Stimulated activated naive CD8-positive, alpha-beta T cell treated with anti-CD3 and anti-CD28 coated beads, Interleukin-15, Interleukin-2, amounts not matched to agents 100 ng/mL and 50 ng/mL, for 24 hours (primary cell): ENCODE results near the gene PRG3.

Experiments used
- H3K27ac Mint-ChIP-seq: one replicate; pipeline ENCODE4 v1.8.0; 2021; ENCODE audit warnings: mild to moderate bottlenecking, mixed read lengths
- H3K27me3 Mint-ChIP-seq: one replicate; pipeline ENCODE4 v1.8.0; 2021; ENCODE audit warnings: mixed read lengths
- H3K36me3 Mint-ChIP-seq: one replicate; pipeline ENCODE4 v1.8.0; 2021; ENCODE audit warnings: low read depth, mixed read lengths
- H3K4me1 Mint-ChIP-seq: one replicate; pipeline ENCODE4 v1.8.0; 2021; ENCODE audit warnings: low read depth, mixed read lengths
- H3K4me3 Mint-ChIP-seq: one replicate; pipeline ENCODE4 v1.8.0; 2021; ENCODE audit warnings: mild to moderate bottlenecking, mixed read lengths
- H3K9me3 Mint-ChIP-seq: one replicate; pipeline ENCODE4 v1.8.0; 2021; ENCODE audit warnings: mixed read lengths

The PRG3 gene

GRCh38 chr11:57386178-57386940, 5.4 kb upstream of the PRG3 start:
- Mint-ChIP-seq H3K4me1 (no peaks in the 10 kb centered on the region), H3K9me3 (no peaks in the 10 kb centered on the region), H3K36me3 (no peaks in the 10 kb centered on the region), H3K27ac (no peak overlapping the region), H3K4me3 (no peak overlapping the region), H3K27me3 (peaks cover 4% of the 10 kb centered on the region)

- Mint-ChIP-seq H3K9me3 (no peaks in the 10 kb centered on the region), H3K4me3 (no peak overlapping the region), H3K27ac (no peak overlapping the region), H3K27me3 (peaks cover 16% of the 10 kb centered on the region), H3K4me1 (no peaks in the 10 kb centered on the region), H3K36me3 (no peaks in the 10 kb centered on the region)
Observed at GRCh38 chr11:57379732-57380131, 1.2 kb downstream of the PRG3 start.

- H3K9me3 Mint-ChIP-seq, result no peaks in the 10 kb centered on the region
- no peak overlapping the region for H3K4me3 Mint-ChIP-seq
- H3K4me1 Mint-ChIP-seq, result no peaks in the 10 kb centered on the region
Observed at GRCh38 chr11:57378186-57378585, 2.8 kb downstream of the PRG3 start.

GRCh38 chr11:57377107-57377506, 3.8 kb downstream of the PRG3 start:
- H3K27ac Mint-ChIP-seq, result no peak overlapping the region
- no peak overlapping the region for H3K4me3 Mint-ChIP-seq
- peaks cover 16% of the 10 kb centered on the region for H3K27me3 Mint-ChIP-seq
- no peaks in the 10 kb centered on the region for H3K4me1 Mint-ChIP-seq
- no peaks in the 10 kb centered on the region for H3K36me3 Mint-ChIP-seq
- no peaks in the 10 kb centered on the region for H3K9me3 Mint-ChIP-seq

More at GRCh38 chr11:57378186-57378585, 2.8 kb downstream of the PRG3 start:
- no peak overlapping the region for H3K27ac Mint-ChIP-seq
- peaks cover 16% of the 10 kb centered on the region for H3K27me3 Mint-ChIP-seq
- no peaks in the 10 kb centered on the region for H3K36me3 Mint-ChIP-seq

- no peak overlapping the region for H3K4me3 Mint-ChIP-seq
- no peaks in the 10 kb centered on the region for H3K4me1 Mint-ChIP-seq
- no peaks in the 10 kb centered on the region for H3K36me3 Mint-ChIP-seq
- H3K9me3 Mint-ChIP-seq, result no peaks in the 10 kb centered on the region
- no peak overlapping the region for H3K27ac Mint-ChIP-seq
- peaks cover 16% of the 10 kb centered on the region for H3K27me3 Mint-ChIP-seq
Observed at GRCh38 chr11:57376095-57377090, 4.6 kb downstream of the PRG3 start.

- Mint-ChIP-seq H3K4me1 (no peaks in the 10 kb centered on the region), H3K27ac (no peak overlapping the region), H3K27me3 (peaks cover 16% of the 10 kb centered on the region), H3K36me3 (no peaks in the 10 kb centered on the region), H3K9me3 (no peaks in the 10 kb centered on the region), H3K4me3 (no peak overlapping the region)
Observed at GRCh38 chr11:57375490-57375889, 5.5 kb downstream of the PRG3 start.

- Mint-ChIP-seq H3K9me3 (no peaks in the 10 kb centered on the region), H3K4me3 (no peak overlapping the region), H3K4me1 (no peaks in the 10 kb centered on the region), H3K27ac (no peak overlapping the region), H3K36me3 (no peaks in the 10 kb centered on the region), H3K27me3 (peaks cover 16% of the 10 kb centered on the region)
Observed at GRCh38 chr11:57374966-57375365, 6.0 kb downstream of the PRG3 start.

GRCh38 chr11:57373146-57373545, 7.8 kb downstream of the PRG3 start:
- Mint-ChIP-seq H3K27me3 (peaks cover 10% of the 10 kb centered on the region), H3K4me3 (no peak overlapping the region), H3K9me3 (no peaks in the 10 kb centered on the region), H3K27ac (no peak overlapping the region), H3K36me3 (no peaks in the 10 kb centered on the region), H3K4me1 (no peaks in the 10 kb centered on the region)

GRCh38 chr11:57370941-57371340, 10.0 kb downstream of the PRG3 start:
- no peak overlapping the region for H3K4me3 Mint-ChIP-seq
- no peak overlapping the region for H3K27ac Mint-ChIP-seq
- no peaks in the 10 kb centered on the region for H3K27me3 Mint-ChIP-seq
- no peaks in the 10 kb centered on the region for H3K4me1 Mint-ChIP-seq
- no peaks in the 10 kb centered on the region for H3K9me3 Mint-ChIP-seq
- no peaks in the 10 kb centered on the region for H3K36me3 Mint-ChIP-seq

GRCh38 chr11:57370251-57370650, 10.7 kb downstream of the PRG3 start:
- H3K36me3 Mint-ChIP-seq, result no peaks in the 10 kb centered on the region
- no peaks in the 10 kb centered on the region for H3K9me3 Mint-ChIP-seq
- no peaks in the 10 kb centered on the region for H3K27me3 Mint-ChIP-seq
- H3K4me3 Mint-ChIP-seq, result no peak overlapping the region
- H3K27ac Mint-ChIP-seq, result no peak overlapping the region
- no peaks in the 10 kb centered on the region for H3K4me1 Mint-ChIP-seq

- H3K27me3 Mint-ChIP-seq, result no peaks in the 10 kb centered on the region
- H3K9me3 Mint-ChIP-seq, result no peaks in the 10 kb centered on the region
- H3K4me1 Mint-ChIP-seq, result no peaks in the 10 kb centered on the region
- no peaks in the 10 kb centered on the region for H3K36me3 Mint-ChIP-seq
- no peak overlapping the region for H3K4me3 Mint-ChIP-seq
- H3K27ac Mint-ChIP-seq, result no peak overlapping the region
Observed at GRCh38 chr11:57368845-57369232, 12.1 kb downstream of the PRG3 start.

- Mint-ChIP-seq H3K4me1 (no peaks in the 10 kb centered on the region), H3K27ac (no peak overlapping the region), H3K4me3 (no peak overlapping the region), H3K36me3 (no peaks in the 10 kb centered on the region), H3K27me3 (peaks cover 1% of the 10 kb centered on the region), H3K9me3 (no peaks in the 10 kb centered on the region)
Observed at GRCh38 chr11:57368106-57368844, 12.7 kb downstream of the PRG3 start.

GRCh38 chr11:57364851-57365660, 15.9 kb downstream of the PRG3 start:
- Mint-ChIP-seq H3K4me1 (no peaks in the 10 kb centered on the region), H3K27ac (no peak overlapping the region), H3K4me3 (no peak overlapping the region), H3K9me3 (no peaks in the 10 kb centered on the region), H3K36me3 (no peaks in the 10 kb centered on the region), H3K27me3 (peaks cover 5% of the 10 kb centered on the region)
